Dermis microvascular lymphatic vessel endothelial cell (primary cell): ENCODE measurements around the gene PCDHGA8. TPM values are rescaled to one million over a fixed set of nuclear protein-coding genes. Genes with fewer than 3 reads are reported as not detected.
"Not testable (repeated sequence)": the region's sequence is repeated elsewhere in the genome, so short reads cannot be mapped to it uniquely, and the experiment has no call there.

Source experiments
- DNase-seq, 2 donors: peaks; one replicate each; pipeline versions ENCODE4 v3.0.0 to v3.0.0-alpha.2; 2010; ENCODE audit warnings: low read depth in 2 of 2
- total RNA-seq: library from RNA; depleted of rRNA; stranded (reverse); fragments of >200 nt; gene quantifications from 2 replicates; pipeline ENCODE4 v1.2.1, GENCODE V29; 2014

The PCDHGA8 gene
- total RNA-seq, result 0.64 and 1.1 TPM in 2 replicates

GRCh38 chr5:141392429-141393198 is at the start of gene PCDHGA8:
Gene PCDHGA8, plus strand, starts transcription at chr5:141392633. Its CDS starts 181 bp downstream, at chr5:141392814.
- DNase-seq, result no peak

- DNase-seq, result no peak
Observed at GRCh38 chr5:141342773-141343172, 49.7 kb upstream of the PCDHGA8 start.

GRCh38 chr5:141343242-141343952 is 49.0 kb upstream of the PCDHGA8 start, which contains the start of gene PCDHGA3:
Gene PCDHGA3, plus strand, starts transcription at chr5:141343829. Its CDS starts 205 bp downstream, at chr5:141344034.
- DNase-seq, result peak in 1 of 2 donors; percentile 58

GRCh38 chr5:141343953-141344463 is 48.4 kb upstream of the PCDHGA8 start:
- DNase-seq, result no peak

- DNase-seq, result no peak
Observed at GRCh38 chr5:141345327-141345726, 47.1 kb upstream of the PCDHGA8 start.

GRCh38 chr5:141346017-141346416 is 46.4 kb upstream of the PCDHGA8 start:
- DNase-seq, result not testable (repeated sequence)

- peak in 1 of 2 donors; percentile 42 for DNase-seq
Observed at GRCh38 chr5:141349917-141350619, 42.4 kb upstream of the PCDHGA8 start, which contains the start of gene PCDHGB1. Gene PCDHGB1, plus strand, starts transcription at chr5:141350099. Its CDS starts 162 bp downstream, at chr5:141350261.

GRCh38 chr5:141351591-141351990 is 40.8 kb upstream of the PCDHGA8 start:
- no peak for DNase-seq

- peak in 1 of 2 donors; percentile 25 for DNase-seq
Observed at GRCh38 chr5:141354900-141355469, 37.4 kb upstream of the PCDHGA8 start, which contains the start of gene PCDHGA4. Gene PCDHGA4, plus strand, starts transcription at chr5:141355021. Its CDS starts 87 bp downstream, at chr5:141355108.

- DNase-seq, result no peak
Observed at GRCh38 chr5:141355641-141356040, 36.8 kb upstream of the PCDHGA8 start.

- DNase-seq, result no peak
Observed at GRCh38 chr5:141356133-141356532, 36.3 kb upstream of the PCDHGA8 start.

GRCh38 chr5:141356950-141357349 is 35.5 kb upstream of the PCDHGA8 start:
- DNase-seq, result no peak

- DNase-seq, result peak in 1 of 2 donors; percentile 53
Observed at GRCh38 chr5:141359790-141360426, 32.5 kb upstream of the PCDHGA8 start, which contains the start of gene PCDHGB2. Gene PCDHGB2, plus strand, starts transcription at chr5:141359994. Its CDS starts 142 bp downstream, at chr5:141360136.

GRCh38 chr5:141360685-141361084 is 31.7 kb upstream of the PCDHGA8 start:
- DNase-seq, result no peak

GRCh38 chr5:141362719-141363118 is 29.7 kb upstream of the PCDHGA8 start:
- no peak for DNase-seq

- DNase-seq, result no peak
Observed at GRCh38 chr5:141363952-141364660, 28.3 kb upstream of the PCDHGA8 start, which contains the start of gene PCDHGA5. Gene PCDHGA5, plus strand, starts transcription at chr5:141364162. Its CDS starts 169 bp downstream, at chr5:141364331.

GRCh38 chr5:141366016-141366896 is 26.2 kb upstream of the PCDHGA8 start:
- DNase-seq, result no peak

GRCh38 chr5:141369994-141370848 is 22.2 kb upstream of the PCDHGA8 start, which contains the start of gene PCDHGB3:
Gene PCDHGB3, plus strand, starts transcription at chr5:141370242. Its CDS starts 153 bp downstream, at chr5:141370395.
- DNase-seq, result peak; percentile 38 to 71
